HUDEP-2 (cell line): Measurements from ENCODE around the gene ATXN10.

ENCODE experiments used
- DNase-seq, 76 experiments: peaks; one replicate each; lab custom pipeline; 2025; ENCODE audit not compliant: unreplicated experiment in 76 of 76; lab: John Stamatoyannopoulos, UW

Gene ATXN10

DNA sequence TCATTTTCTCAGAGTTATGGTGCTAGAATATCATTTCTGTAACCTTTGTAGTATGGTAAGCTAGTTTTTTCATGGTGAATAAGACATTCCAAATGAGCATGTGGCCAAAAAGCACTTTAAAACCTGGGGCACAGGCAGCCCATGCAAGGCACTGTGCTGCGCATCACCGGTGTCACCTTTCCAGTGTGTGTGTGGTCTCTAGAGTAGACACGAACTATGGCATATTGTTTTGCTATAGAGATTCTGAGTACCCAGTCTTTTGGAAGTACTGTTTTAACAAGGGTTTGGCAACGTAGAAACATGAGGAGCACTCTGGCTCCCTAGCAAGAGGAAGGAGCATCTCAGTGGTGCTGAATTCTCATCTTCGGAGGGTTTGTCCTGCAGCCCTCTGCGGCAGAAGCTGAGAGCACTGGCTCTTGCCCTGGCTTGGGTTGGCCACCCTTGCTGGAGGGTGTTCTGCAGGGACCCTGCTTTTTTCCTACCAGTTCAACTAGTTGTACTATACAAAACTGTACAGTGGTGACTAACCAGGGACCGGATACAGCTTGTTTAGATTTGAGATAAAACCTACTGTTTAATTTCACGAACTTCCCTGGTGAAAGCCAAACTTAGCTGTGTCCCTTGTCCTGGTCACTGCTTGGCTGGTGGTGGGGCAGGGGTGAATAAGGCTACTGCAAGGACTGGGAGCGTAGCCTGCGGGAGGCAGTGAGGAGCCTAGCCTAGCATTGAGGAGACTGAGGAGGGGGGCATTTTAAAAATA is 135.7 kb downstream of the ATXN10 start:
- no peak for DNase-seq

- DNase-seq = no peak
These were observed 141.3 kb downstream of the ATXN10 start for GRCh38 chr22:45812910-45813309.

- DNase-seq = no peak
These were observed 142.6 kb downstream of the ATXN10 start for GRCh38 chr22:45814198-45814597.

DNA sequence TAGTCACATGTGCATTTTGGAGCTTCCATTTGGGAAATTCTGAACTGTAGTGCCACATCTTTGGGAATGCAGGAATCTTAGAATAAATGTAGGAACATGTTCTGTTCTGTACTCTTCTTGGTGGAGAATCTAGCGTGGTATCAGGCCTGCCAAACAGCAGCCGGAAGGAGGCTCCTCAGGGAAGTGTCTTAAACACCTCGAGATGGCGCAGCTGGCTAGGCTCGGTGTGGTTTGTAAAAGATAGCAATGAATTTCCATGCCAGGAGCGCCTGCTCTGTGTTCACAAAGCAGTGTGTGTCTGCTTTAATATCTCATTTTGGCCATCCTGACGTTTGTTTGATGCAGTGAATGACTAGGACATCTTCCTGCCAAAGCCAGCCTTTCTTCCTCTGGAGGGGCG is 145.1 kb downstream of the ATXN10 start:
- no peak for DNase-seq

DNA sequence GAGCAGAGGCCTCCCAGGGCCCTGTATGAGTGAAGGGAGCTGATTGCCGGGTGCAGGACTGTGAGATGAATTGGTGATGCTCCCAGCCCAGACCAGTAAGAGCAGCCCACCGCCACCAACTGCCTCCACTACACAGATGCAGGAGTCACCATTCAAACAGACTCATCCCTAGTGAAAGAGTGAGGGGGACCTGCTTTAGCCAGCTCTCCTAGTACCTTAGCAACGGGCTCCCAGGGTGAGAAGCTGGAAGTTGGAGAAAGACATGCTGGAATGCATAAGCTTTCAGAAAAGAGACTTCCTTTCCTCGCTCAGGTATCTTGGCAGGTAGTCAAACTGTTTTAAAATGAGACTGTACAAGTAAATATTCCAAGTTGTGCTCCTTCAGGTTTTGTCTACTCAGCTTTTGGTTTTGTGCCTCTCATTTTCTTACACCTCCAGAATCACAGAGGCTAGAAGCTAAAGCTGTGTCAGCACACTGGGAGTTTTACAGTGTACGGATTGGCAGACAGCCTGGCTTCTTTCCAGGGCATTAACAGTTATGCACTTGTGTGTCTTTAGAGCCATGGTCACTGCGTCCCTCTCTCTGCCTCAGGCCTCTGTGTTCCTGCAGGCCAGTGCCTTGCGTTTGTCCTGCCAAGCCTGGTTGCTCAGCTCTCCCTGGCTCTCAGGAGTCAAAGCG is 146.2 kb downstream of the ATXN10 start:
- no peak for DNase-seq

DNA sequence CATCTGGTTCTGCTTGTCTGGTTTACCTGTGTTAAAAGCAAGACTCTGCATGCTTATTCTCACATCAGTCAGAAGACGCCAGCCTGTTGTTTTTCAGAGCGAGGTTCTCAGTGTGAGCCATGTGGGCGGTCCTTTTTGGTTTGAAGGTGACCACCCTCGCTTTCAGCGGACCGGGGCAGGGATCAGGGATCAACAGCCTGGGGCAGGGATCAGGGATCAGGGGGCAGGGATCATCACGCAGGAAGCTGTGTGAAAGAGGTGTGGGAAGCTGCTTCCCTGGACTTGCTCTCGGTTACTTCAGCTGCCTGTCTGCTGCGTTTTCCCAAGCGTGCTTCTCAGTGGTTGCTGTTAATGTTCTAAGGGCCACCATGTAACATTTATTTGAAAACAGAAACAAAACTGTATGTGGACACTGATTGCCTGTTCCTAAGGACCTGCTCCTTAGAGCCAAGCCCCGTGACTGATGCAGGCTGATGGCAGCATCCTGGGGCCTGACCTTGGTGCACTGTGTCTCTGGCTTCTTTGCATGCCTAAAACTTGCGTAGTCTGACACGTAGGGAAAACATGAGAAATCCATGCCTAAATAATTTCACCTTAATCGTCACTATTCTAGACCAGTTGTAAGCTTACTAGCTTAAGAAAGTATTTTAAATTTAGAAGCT is 146.9 kb downstream of the ATXN10 start:
- DNase-seq = no peak

GRCh38 chr22:45819305-45819704 is 147.7 kb downstream of the ATXN10 start:
- DNase-seq = no peak

- DNase-seq = no peak
These were observed 151.7 kb downstream of the ATXN10 start for GRCh38 chr22:45823336-45823735.

- no peak for DNase-seq
These were observed 154.9 kb downstream of the ATXN10 start for GRCh38 chr22:45826520-45826919.

DNA sequence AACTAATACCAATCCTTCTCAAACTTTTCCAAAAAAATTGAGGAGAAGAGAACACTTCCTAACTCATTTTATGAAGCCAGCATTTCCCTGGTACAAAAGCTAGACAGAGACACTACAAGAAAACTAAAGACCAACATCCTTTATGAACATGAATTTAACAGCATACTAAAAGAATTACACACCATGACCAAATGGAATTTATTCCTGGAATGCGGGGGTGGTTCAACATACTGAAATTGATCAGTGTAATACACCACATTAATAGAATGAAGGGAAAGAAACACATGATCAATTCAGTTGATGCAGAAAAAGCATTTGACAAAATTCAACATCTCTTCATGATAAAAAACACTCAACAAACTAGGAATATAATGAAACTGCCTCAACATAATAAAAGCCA is 157.2 kb downstream of the ATXN10 start:
- DNase-seq = no peak

- DNase-seq = no peak
These were observed 159.1 kb downstream of the ATXN10 start for GRCh38 chr22:45830531-45831245.

DNA sequence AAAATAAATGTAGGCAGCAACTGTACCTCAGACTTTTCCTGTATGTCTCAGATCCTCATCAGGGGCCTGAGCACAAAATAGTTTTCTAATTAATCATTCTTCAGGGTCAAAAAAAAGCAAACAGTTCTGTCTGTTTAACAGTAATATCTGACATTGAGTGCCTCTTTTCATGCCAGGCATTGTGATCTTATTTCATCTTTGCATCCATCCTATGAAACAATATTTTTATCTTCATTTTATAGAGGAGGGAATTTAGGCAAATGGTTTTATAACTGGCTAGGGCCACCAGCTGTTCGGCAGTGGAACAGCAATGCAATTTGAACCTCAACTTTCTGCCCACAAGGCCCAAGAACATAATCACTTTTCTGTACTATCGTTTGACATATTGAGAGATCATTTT is 159.8 kb downstream of the ATXN10 start:
- DNase-seq = no peak

DNA sequence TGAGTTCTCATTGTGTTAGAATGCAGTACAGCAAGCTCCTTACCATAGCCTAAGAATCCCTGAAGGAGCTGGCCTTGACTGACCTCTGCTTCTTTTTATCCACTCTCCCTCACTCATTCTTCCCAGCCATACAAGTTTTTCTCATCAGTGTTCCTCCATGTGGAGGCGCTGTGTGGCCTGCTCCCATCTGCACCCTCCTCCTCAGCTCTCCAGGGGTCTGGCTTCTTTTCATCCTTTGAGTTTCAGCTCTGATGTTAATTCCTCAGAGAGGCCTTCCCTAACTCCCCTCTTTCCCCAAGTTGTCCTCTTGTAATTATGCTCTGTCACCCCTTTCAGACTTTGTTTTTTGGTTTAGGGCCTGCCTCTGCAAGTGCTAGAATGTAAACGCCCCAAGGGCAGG is 160.5 kb downstream of the ATXN10 start:
- DNase-seq = no peak

DNA sequence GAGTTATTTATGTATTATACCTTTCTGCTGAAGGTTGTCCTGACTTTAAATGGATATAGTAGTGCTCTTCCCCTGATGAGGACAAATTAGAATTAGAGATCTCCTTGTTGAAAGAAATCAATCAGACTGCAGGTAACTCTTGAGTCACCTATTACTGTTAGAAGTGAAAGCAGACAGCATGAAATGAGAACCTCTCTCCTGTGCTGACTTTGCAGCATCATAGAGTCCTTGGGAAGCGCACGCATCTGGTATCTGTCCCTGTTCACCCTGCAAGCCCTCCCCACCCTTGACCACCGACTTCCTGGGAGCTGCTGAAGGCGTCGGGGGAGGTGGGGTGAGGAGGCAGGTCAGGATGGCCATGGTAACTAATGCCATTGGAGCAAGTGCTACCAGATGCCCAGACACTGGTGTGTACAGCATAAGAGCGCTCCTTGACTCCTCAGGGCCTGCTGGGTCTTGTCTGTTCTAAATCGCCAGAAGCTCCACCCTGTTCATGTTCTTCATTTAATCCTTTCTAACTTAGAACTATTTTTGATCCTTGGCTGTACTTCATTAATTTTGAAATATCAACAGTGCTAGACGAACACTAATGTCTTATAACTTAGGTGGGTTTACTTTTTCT is 161.4 kb downstream of the ATXN10 start:
- no peak for DNase-seq

DNA sequence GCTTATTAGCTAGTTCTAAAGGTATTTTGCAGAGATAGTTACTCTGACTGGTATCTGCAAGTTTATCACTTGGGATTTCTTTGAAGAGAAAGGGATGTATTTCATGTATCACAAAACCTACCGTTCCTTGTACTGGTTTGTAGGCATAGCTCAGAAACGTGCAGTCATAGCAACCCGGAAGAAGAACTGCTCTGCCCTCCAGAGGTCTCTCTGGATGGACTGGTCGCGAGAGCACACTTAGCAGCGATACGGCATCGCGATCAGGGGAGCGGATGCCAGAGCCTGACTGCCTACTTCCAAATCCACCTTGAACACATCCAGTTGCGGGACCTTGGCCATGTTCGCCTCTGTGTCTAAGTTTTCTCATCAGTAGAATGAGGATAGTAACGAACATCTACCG is 162.0 kb downstream of the ATXN10 start:
- no peak for DNase-seq

GRCh38 chr22:45834241-45834640 is 162.6 kb downstream of the ATXN10 start:
- DNase-seq = no peak

DNA sequence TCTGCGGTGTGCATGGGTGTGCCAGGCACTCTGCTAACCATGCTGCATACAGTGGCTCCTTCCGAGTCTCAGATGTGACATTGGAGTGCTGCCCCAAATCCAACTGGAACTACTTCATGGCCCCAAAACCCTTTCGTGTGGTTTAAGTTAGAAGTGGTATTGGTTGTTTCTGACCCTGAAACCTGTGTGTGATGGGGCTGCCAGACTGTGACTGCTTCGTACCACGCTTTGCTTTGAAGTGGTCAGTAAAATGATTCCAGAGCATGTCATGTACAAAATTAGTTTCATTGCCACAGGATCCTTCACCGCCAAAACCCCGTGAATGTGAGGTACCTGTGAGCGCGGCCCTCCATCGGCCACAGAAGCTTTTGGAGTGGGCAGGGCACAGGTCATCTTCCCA is 163.2 kb downstream of the ATXN10 start:
- DNase-seq = no peak

DNA sequence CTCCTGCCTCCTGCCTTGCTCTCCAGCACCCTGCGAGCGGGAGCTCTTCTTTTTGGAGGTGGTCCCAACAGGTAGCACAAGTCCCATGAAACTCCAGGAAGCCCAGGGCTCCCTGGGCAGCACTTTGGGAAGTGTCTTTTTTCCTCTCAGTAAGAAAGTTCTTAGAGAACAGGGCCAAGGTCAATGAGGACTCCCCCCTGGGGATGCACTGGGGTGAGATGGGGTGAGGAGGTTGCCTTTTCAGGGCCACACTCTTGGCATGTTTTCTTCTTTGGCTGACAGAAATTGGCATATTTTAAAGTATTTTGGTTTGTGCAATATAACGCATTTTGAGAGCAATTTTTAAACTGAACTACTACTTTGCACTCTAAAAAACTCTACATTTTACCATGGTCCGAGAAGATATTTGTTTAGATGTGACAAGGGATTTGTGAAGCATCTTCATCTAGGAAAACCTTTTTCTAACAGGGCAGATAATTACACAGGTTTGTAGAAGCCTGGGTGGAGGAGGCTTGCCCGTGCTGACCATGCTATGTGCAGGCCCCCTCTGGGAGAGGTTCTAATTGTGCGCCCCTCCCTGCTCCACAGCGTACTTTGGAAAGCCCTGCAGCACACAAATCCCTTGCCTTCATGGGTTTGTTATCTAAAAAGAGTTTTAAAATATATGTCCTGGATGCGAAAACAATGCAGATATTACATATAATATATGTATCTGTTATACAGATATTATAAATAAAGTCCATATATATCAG is 165.0 kb downstream of the ATXN10 start:
- no peak for DNase-seq

GRCh38 chr22:45837508-45837907 is 165.9 kb downstream of the ATXN10 start:
- DNase-seq = no peak

- no peak for DNase-seq
These were observed 166.8 kb downstream of the ATXN10 start for GRCh38 chr22:45838305-45838887.
